22Rv1 (cell line): Measurements from ENCODE around the gene EMC9.

Experiments
- ZFX ChIP-seq: fragments of 450-650 bp; IDR thresholded peaks from 2 replicates; pipeline ENCODE4 v1.6.1; 2017; ENCODE audit warnings: antibody characterized with exemption, borderline replicate concordance
- TF ChIP-seq, protein P1 (sequence below): fragments of 450-650 bp; IDR thresholded peaks from 2 replicates; pipeline ENCODE4 v1.5.1; 2017; ENCODE audit warnings: mild to moderate bottlenecking

DNA sequence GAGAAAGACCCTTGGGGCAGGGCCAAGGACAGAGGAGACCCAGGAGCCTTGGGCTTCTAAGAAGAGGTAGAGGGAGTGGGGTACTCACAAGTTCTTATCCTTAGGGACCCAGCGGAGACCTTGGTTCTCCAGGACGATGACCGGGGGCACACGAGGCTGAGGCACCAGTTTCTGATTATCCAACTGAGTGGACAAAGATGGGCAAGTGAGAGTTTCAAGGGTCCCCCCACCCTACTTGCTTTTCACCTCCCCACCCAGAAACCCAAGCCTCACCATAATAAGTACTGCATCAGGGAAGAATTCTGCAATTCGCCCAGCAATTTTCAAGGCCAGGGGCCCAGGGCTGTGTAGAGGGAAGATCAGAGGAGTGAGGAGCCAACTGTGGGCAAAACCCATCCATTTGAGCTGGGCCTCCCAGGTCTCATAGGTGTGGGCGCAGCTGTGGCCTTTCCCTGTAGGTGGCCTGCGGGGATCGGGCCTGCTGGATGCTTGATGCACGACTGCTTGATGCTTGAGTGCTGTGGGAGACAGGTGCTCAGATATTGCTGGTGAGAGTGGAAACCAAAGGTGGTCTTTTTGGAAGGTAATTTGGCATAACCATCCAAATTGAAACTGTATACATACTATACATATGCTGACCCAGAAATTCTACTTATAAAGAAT lies 2.0 kb downstream of the EMC9 start:
- TF ChIP-seq, protein P1, sequence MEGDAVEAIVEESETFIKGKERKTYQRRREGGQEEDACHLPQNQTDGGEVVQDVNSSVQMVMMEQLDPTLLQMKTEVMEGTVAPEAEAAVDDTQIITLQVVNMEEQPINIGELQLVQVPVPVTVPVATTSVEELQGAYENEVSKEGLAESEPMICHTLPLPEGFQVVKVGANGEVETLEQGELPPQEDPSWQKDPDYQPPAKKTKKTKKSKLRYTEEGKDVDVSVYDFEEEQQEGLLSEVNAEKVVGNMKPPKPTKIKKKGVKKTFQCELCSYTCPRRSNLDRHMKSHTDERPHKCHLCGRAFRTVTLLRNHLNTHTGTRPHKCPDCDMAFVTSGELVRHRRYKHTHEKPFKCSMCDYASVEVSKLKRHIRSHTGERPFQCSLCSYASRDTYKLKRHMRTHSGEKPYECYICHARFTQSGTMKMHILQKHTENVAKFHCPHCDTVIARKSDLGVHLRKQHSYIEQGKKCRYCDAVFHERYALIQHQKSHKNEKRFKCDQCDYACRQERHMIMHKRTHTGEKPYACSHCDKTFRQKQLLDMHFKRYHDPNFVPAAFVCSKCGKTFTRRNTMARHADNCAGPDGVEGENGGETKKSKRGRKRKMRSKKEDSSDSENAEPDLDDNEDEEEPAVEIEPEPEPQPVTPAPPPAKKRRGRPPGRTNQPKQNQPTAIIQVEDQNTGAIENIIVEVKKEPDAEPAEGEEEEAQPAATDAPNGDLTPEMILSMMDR, result no peak
- no peak for TF ChIP-seq ZFX
